Measurements from ENCODE around the gene SLC48A1. TPM values are rescaled to one million over a fixed set of nuclear protein-coding genes. Genes with fewer than 3 reads are reported as not detected.

Gene SLC48A1
- polyA plus RNA-seq, 3 donors: 9.4 to 19.6 (median 15.8) TPM

- Histone ChIP-seq H3K36me3 (replicated peaks in 1 of 2; ENCODE audit: control insufficient read depth in 1 of 2, insufficient read depth in 2 of 2, low read length in 2 of 2) (peaks cover 35 to 58% of the 10 kb centered on the region in 2 donors), H3K4me1 (ENCODE audit: control insufficient read depth in 1 of 2, insufficient read depth in 2 of 2, low read length in 2 of 2) (peaks cover 51% of the 10 kb centered on the region in 2 donors), H3K9ac (ENCODE audit: insufficient read depth, low read length, poor library complexity, severe bottlenecking) (peak overlapping the region; percentile 12), H3K9me3 (replicated peaks in 1 of 2; ENCODE audit: control insufficient read depth in 1 of 2, insufficient read depth in 1 of 2, low read length in 2 of 2) (no peaks in the 10 kb centered on the region), H3K4me3 (replicated peaks in 1 of 3; ENCODE audit: low read depth in 2 of 3, low read length in 3 of 3) (no peak overlapping the region), H4K20me1 (ENCODE audit: insufficient read depth, low read length) (peaks cover 63% of the 10 kb centered on the region), H3K27me3 (ENCODE audit: control insufficient read depth in 2 of 2, insufficient read depth in 2 of 2, low read length in 2 of 2) (no peaks in the 10 kb centered on the region), H3K27ac (ENCODE audit: low read depth in 1 of 2, low read length in 2 of 2) (peak overlapping the region in 1 of 2 donors; percentile 86), H3K79me2 (ENCODE audit: insufficient read depth, low read length) (peaks cover 69% of the 10 kb centered on the region), H2AFZ (ENCODE audit: insufficient read depth, low read depth, low read length, poor library complexity, severe bottlenecking) (no peak overlapping the region), H3K4me2 (replicated peaks; ENCODE audit: extremely low read depth, low read length, poor library complexity, severe bottlenecking) (no peak overlapping the region)
- Mint-ChIP-seq H3K9me3 (peaks cover 0 to 2% (median 0%) of the 10 kb centered on the region in 7 donors), H3K27ac (no peak overlapping the region), H3K4me1 (peaks cover 62% of the 10 kb centered on the region), H3K36me3 (peaks cover 40 to 58% of the 10 kb centered on the region in 2 donors), H3K27me3 (ENCODE audit: low read depth in 3 of 3) (peaks cover 0 to 3% (median 0%) of the 10 kb centered on the region in 3 donors), H3K4me3 (no peak overlapping the region)
- DNase-seq: no peak
- TF ChIP-seq, protein P1, sequence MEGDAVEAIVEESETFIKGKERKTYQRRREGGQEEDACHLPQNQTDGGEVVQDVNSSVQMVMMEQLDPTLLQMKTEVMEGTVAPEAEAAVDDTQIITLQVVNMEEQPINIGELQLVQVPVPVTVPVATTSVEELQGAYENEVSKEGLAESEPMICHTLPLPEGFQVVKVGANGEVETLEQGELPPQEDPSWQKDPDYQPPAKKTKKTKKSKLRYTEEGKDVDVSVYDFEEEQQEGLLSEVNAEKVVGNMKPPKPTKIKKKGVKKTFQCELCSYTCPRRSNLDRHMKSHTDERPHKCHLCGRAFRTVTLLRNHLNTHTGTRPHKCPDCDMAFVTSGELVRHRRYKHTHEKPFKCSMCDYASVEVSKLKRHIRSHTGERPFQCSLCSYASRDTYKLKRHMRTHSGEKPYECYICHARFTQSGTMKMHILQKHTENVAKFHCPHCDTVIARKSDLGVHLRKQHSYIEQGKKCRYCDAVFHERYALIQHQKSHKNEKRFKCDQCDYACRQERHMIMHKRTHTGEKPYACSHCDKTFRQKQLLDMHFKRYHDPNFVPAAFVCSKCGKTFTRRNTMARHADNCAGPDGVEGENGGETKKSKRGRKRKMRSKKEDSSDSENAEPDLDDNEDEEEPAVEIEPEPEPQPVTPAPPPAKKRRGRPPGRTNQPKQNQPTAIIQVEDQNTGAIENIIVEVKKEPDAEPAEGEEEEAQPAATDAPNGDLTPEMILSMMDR (IDR thresholded peaks at IDR 0.05): no peak
- intact Hi-C loops (cut with micrococcal nuclease): loop anchor here (2.0 to 5.0 kb wide), 2 partner anchors 37 to 38 kb away; no protein-coding TSS in a partner anchor
- 92% methylated on average over 6 of the region's 7 CpGs for WGBS (ENCODE audit: insufficient coverage)
These were observed 27.5 kb downstream of the SLC48A1 start for GRCh38 chr12:47800582-47800981.

- WGBS (ENCODE audit: insufficient coverage): 5% methylated on average over 3 of the region's 7 CpGs
- H3K4me1 Mint-ChIP-seq: peaks cover 67% of the 10 kb centered on the region
- H3K27me3 ChIP-seq (ENCODE audit: control insufficient read depth in 2 of 2, insufficient read depth in 2 of 2, low read length in 2 of 2): no peaks in the 10 kb centered on the region
- peaks cover 33 to 56% of the 10 kb centered on the region in 2 donors for H3K36me3 ChIP-seq (replicated peaks in 1 of 2; ENCODE audit: control insufficient read depth in 1 of 2, insufficient read depth in 2 of 2, low read length in 2 of 2)
- H3K79me2 ChIP-seq (ENCODE audit: insufficient read depth, low read length): peaks cover 77% of the 10 kb centered on the region
- H3K27me3 Mint-ChIP-seq (ENCODE audit: low read depth in 3 of 3): peaks cover 0 to 3% (median 0%) of the 10 kb centered on the region in 3 donors
- peaks cover 51 to 55% of the 10 kb centered on the region in 2 donors for H3K4me1 ChIP-seq (ENCODE audit: control insufficient read depth in 1 of 2, insufficient read depth in 2 of 2, low read length in 2 of 2)
- peak overlapping the region; percentile 78 to 86 for H3K27ac ChIP-seq (ENCODE audit: low read depth in 1 of 2, low read length in 2 of 2)
- H3K9ac ChIP-seq (ENCODE audit: insufficient read depth, low read length, poor library complexity, severe bottlenecking): peak overlapping the region; percentile 65
- H3K27ac Mint-ChIP-seq: peak overlapping the region; percentile 35 to 92 (median 79)
- H2AFZ ChIP-seq (ENCODE audit: insufficient read depth, low read depth, low read length, poor library complexity, severe bottlenecking): no peak overlapping the region
- H3K9me3 Mint-ChIP-seq: peaks cover 0 to 2% (median 0%) of the 10 kb centered on the region in 7 donors
- intact Hi-C loops (cut with micrococcal nuclease): loop anchor here (2.0 to 5.0 kb wide), 2 partner anchors 36 to 37 kb away; no protein-coding TSS in a partner anchor
- H3K4me3 Mint-ChIP-seq: peak overlapping the region; percentile 49 to 79
- H4K20me1 ChIP-seq (ENCODE audit: insufficient read depth, low read length): peaks cover 60% of the 10 kb centered on the region
- peak overlapping the region; percentile 59 for H3K4me2 ChIP-seq (replicated peaks; ENCODE audit: extremely low read depth, low read length, poor library complexity, severe bottlenecking)
- TF ChIP-seq, protein P1 (IDR thresholded peaks at IDR 0.05): no peak
- no peaks in the 10 kb centered on the region for H3K9me3 ChIP-seq (replicated peaks in 1 of 2; ENCODE audit: control insufficient read depth in 1 of 2, insufficient read depth in 1 of 2, low read length in 2 of 2)
- DNase-seq: peak; percentile 58 to 65 (median 62)
- H3K4me3 ChIP-seq (replicated peaks in 1 of 3; ENCODE audit: low read depth in 2 of 3, low read length in 3 of 3): peak overlapping the region in 2 of 3 experiments; percentile 14 to 53
- peaks cover 36 to 58% of the 10 kb centered on the region in 2 donors for H3K36me3 Mint-ChIP-seq
These were observed 28.3 kb downstream of the SLC48A1 start for GRCh38 chr12:47801170-47801903.

All from CD14-positive monocyte (primary cell).